ENCODE data around the gene MBTPS1. TPM values are rescaled to one million over a fixed set of nuclear protein-coding genes. Genes with fewer than 3 reads are reported as not detected.

Gene MBTPS1
- total and polyA plus RNA-seq, 9 of the 15 experiments (the other 6 are each of a cell fraction or from before 2014, with no cell fraction given): 2.8 to 57.6 (median 43.8) TPM

- BruUV-seq (replicated peaks): no TSS peak
- Histone ChIP-seq H3K27me3 (ENCODE audit: control insufficient read depth in 2 of 2, insufficient read depth in 2 of 2, low read length in 2 of 2) (no peaks in the 10 kb centered on the region), H2AFZ (ENCODE audit: low read depth, low read length) (no peak overlapping the region), H3K36me3 (ENCODE audit: control insufficient read depth, insufficient read depth, low read length) (peaks cover 89% of the 10 kb centered on the region), H3K4me3 (no peak overlapping the region), H3K4me1 (replicated peaks in 1 of 2; ENCODE audit: control insufficient read depth in 2 of 2, insufficient read depth in 2 of 2, low read length in 2 of 2) (no peaks in the 10 kb centered on the region; a peak in 1 of 5 replicates), H3K9me3 (replicated peaks; ENCODE audit: control insufficient read depth, insufficient read depth, low read depth, low read length) (no peaks in the 10 kb centered on the region), H3K27ac (ENCODE audit: extremely low read depth, low read depth, low read length) (no peak overlapping the region), H3K79me2 (ENCODE audit: control insufficient read depth, insufficient read depth, low read length) (no peaks in the 10 kb centered on the region), H4K20me1 (replicated peaks; ENCODE audit: control insufficient read depth, insufficient read depth, low read length) (no peaks in the 10 kb centered on the region), H3K9ac (ENCODE audit: insufficient read depth in 1 of 2, low read depth in 2 of 2, low read length in 2 of 2) (0 out of 4 replicates have a peak overlapping the region, but pooled peaks of 1 of the 2 experiments have one; percentile 62), H3K4me2 (ENCODE audit: insufficient read depth, low read length) (no peak overlapping the region), H3K9me1 (ENCODE audit: control insufficient read depth, insufficient read depth, low read length) (no peaks in the 10 kb centered on the region)
- ATAC-seq (no peak), FAIRE-seq (no peak), DNase-seq (ENCODE audit: extremely low read depth in 1 of 4, low spot score in 3 of 4) (no peak)
- POLR2A ChIA-PET: interaction anchor here (0.9 to 2.7 kb wide), 4 partner anchors 12 to 44 kb away, joined by 3 to 5 read pairs (median 4); no protein-coding TSS in a partner anchor
- CTCF ChIA-PET (ENCODE audit: low intra/inter-chr PET ratio): no interaction called here
- 90% methylated on average over 14 of the region's 14 CpGs for WGBS (ENCODE audit: insufficient coverage, low coverage, missing lambda C conversion rate)
- intact Hi-C loops (cut with micrococcal nuclease) (no loop called here), in situ Hi-C loops (cut with MboI) (no loop called here)
- TF ChIP-seq RFX1 (IDR thresholded peaks at IDR 0.05): no peak
- TF ChIP-seq RAD51 (IDR thresholded peaks at IDR 0.05; ENCODE audit: borderline replicate concordance, low read depth): no peak
- no peak for TF ChIP-seq BCL6 (CRISPR knock-in tag; IDR thresholded peaks at IDR 0.05)
- no peak for TF ChIP-seq ZNF165 (CRISPR knock-in tag; IDR thresholded peaks at IDR 0.05; ENCODE audit: borderline replicate concordance)
- TF ChIP-seq NBN (IDR thresholded peaks at IDR 0.05; ENCODE audit: low read depth): no peak
- TF ChIP-seq GTF3C2 (IDR thresholded peaks at IDR 0.05; ENCODE audit: borderline replicate concordance, extremely low read depth, insufficient read length): no peak
- no peak for TF ChIP-seq DIDO1 (tag; IDR thresholded peaks at IDR 0.05; ENCODE audit: low read depth)
- TF ChIP-seq ZNF764 (CRISPR knock-in tag; IDR thresholded peaks at IDR 0.05; ENCODE audit: low read depth): no peak
- no peak for TF ChIP-seq TFAP4 (CRISPR knock-in tag; IDR thresholded peaks at IDR 0.05; ENCODE audit: borderline replicate concordance)
- TF ChIP-seq ATF2 (CRISPR knock-in tag; IDR thresholded peaks at IDR 0.05): no peak
- TF ChIP-seq ZNF311 (CRISPR knock-in tag; IDR thresholded peaks at IDR 0.05): no peak
- TF ChIP-seq LCOR (CRISPR knock-in tag; IDR thresholded peaks at IDR 0.05): no peak
- TF ChIP-seq ZNF224 (CRISPR knock-in tag; IDR thresholded peaks at IDR 0.05): no peak
- TF ChIP-seq MTA2 (IDR thresholded peaks at IDR 0.05; ENCODE audit: low read depth): no peak
Observed at GRCh38 chr16:84095466-84095865, 21.3 kb downstream of the MBTPS1 start.
